Muscle of arm (tissue), 12 donors: ENCODE results near the gene DGKG. TPM values are rescaled to one million over a fixed set of nuclear protein-coding genes. Genes with fewer than 3 reads are reported as not detected.

Experiments
- DNase-seq: peaks from one replicate; pipeline ENCODE4 v3.0.0-alpha.2; 2013
- polyA plus RNA-seq, 12 donors: library from polyadenylated mRNA; unstranded; fragments of 120-200 nt; gene quantifications; one replicate each; pipeline ENCODE4 v1.2.1, GENCODE V29; 2013; ENCODE audit not compliant: insufficient read length in 12 of 12

DGKG gene
- polyA plus RNA-seq, 12 donors: 0.73 to 3.5 (median 2.0) TPM; not detected in 2

GRCh38 chr3:186246941-186247340 lies 115.1 kb downstream of the DGKG start:
- DNase-seq: no peak

GRCh38 chr3:186244016-186244415 lies 118.0 kb downstream of the DGKG start:
- no peak for DNase-seq

DNA sequence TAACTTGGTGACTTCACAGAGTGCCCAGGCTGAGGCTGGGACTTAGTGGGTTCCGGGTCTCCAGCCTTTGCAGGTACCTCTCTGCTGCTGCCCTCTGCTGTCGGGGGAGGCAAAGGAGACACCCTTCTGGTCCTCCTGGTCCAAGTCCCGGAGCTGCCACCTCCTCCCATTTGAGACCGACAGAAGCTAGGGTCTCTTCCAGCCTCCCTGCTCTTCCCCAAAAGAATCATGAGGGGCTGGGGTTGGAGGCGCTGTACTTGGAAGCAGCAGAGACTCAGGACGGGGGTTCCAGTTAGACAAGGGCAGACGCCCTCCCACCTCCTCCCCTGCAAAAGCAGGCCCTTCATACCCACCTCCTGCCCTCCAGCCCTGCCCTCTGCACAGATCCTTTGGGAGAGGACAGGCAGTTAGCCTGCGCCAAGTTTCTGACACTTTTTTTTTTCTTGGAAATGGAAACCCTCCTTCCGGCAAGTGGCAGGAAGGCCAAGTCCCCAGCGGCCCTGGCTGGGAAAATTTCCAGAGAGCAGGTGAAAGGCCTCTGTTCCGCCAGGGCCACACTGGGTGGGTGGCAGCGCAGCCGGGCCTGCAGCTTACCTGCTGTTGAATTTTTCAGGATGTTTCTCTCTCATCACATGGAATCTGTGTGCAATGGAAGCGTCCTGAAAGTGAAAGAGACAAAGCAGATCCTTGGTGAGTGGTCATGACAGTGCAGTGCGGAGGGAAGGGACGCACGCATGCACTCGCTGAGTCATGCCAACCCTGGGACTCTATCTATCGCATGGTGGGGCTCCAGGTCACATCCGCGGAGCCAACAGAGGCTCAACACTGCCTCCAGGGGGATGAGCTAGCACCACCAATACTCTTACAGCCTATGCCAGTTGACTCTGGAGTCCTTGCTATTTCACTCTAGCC lies 119.9 kb downstream of the DGKG start:
- DNase-seq: peak; percentile 30

DNA sequence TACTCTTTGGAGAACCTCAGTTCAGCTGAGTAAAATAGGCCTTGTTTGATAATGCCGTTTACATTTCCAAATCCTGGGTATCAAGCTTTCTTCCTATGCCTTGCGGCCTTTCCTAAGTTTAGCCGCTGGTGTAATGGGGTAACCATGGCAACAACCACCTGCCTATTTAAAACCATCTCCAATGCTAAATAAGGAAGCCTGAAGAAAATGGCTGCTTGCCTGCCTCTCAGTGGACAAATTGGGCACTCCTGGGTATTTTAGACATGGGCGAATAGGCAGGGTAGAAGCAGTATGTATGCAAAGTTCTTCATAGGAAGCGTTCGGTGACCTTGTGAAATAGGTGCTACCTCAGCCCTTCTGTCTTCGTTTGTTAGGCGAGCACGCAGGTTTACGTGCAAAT lies 122.7 kb downstream of the DGKG start:
- DNase-seq: no peak

DNA sequence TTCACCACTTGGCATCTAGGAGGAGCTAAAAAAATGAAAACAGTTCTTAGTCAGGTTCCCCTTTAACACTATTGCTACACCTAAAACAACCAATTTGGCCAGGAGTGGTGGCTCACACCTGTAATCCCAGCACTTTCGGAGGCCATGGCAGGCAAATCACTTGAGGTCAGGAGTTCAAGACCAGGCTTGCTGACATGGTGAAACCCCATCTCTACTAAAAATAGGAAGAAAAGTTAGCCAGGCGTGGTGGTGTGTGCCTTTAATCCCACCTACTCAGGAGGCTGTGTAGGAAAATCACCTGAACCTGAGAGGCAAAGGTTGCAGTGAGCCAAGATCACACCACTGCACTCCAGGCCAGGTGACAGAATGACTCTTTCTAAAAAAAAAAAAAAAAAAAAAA lies 124.1 kb downstream of the DGKG start:
- no peak for DNase-seq

GRCh38 chr3:186236357-186237020 lies 125.5 kb downstream of the DGKG start:
- DNase-seq: no peak

DNA sequence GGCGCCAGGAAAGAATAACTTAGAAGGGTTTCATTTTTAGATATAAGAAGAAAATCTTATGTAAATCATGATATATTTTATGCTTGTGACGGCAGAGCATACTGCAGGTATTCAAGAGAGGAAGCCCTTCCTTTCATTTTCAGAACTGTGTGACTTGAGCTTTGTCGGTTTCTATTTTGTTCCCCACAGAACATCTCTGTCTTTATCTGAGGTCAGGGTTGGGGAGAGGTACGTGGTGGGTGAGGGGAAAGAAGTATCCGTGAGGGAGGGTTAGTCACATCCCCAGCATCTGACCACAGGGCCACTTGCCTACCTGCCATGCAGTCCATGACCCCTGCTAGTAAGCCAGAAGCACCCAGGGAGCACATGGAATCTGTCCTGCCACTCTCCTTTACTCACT lies 126.5 kb downstream of the DGKG start:
- DNase-seq: no peak

DNA sequence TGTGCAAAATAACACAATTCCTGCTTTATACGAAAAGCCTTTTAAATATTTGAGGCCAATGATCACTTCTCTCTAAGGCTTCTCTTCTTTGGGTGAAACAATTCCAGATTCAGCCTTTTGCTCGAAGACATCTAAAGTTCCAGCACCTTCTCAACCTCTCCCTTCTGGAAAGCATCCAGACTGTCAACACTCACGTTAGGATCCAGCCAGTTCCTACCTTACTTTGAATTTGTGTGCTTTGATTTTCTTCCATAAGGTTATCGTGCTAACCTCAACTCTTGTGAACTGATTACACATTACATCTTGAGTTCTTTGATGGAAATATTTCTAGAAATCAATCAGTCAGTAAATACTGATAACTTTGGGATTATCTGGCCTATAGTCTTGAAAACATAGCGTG lies 127.9 kb downstream of the DGKG start:
- DNase-seq: no peak

- DNase-seq: no peak
These were observed 135.6 kb downstream of the DGKG start for GRCh38 chr3:186226482-186226881.

GRCh38 chr3:186225603-186226002 lies 136.4 kb downstream of the DGKG start:
- DNase-seq: no peak

GRCh38 chr3:186224041-186224610 lies 137.9 kb downstream of the DGKG start:
- DNase-seq: no peak

GRCh38 chr3:186223476-186223875 lies 138.6 kb downstream of the DGKG start:
- DNase-seq: no peak

- no peak for DNase-seq
These were observed 140.2 kb downstream of the DGKG start for GRCh38 chr3:186221760-186222378.

DNA sequence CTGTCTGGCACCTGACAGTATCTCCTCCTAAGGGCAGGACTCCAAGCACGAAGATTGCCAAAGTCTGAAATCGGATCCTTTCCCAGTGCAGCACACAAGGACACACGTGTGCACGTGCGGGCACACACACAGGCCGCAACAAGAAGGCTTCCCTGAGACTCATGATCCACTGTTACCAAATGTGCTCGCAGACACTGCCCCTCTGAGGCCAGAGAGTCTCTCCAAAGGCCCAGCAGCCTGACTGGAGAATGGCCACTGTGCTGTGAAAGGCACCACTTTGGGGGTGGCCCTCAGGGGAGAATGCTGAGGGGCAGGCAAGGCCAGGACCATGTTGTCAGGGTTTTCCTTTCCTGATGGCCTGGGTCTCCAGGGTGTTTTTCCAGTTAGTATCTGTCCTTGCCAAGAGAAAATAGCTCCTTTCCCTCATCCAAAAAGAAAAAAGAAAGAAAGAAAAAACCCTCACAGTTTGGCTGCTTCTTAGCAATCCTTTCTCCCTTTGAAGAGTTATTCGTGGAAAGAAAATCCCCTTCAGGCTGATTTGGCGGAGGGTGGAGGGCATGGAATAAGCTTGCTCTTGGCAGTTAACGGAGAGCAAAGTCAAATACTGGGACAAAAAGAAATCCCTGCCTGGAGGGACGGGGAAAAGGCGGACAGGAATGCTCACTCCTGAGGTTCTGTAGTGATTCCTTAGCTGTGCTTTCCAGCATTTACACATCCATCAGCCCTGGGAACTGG lies 141.0 kb downstream of the DGKG start:
- no peak for DNase-seq

DNA sequence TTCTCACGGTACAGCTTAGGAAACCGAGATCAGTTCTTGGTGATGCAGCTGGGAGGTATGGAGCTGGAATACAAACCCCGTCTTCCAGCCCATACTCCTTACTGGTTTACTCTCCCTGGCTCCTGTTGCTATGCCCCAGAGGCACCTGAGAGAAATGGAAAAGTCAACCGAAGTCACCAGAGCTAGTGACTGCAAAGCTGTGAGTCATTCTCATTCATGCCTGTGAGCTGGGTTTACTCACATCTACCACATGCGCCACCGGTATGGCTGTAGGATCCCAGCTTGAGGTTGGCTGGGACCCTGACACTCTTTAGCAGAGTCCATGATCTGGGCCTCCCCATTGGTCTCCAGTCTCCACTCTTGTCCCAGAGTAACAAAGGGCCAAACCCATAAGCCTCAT lies 141.7 kb downstream of the DGKG start:
- no peak for DNase-seq

DNA sequence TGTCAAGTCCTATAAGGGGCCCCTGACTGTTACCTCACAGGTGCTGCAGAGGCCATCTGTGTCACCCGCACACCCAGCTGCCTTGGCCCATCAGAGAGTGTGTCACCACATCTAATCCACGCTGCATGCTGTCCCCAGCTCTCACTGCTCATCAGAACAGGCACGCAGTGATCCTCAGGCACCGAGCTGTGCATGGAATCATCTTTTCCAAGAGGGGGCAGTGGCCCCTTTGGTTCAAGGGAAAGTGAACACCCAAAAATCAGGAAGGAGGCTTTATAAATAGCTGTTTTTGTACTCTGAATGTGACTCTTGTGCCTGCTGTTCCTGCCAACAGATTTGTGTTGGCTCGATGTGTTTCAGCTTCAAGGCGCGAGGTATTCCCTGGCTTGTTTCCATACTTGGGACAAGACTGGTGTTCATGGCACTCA lies 142.8 kb downstream of the DGKG start:
- DNase-seq: peak; percentile 56

DNA sequence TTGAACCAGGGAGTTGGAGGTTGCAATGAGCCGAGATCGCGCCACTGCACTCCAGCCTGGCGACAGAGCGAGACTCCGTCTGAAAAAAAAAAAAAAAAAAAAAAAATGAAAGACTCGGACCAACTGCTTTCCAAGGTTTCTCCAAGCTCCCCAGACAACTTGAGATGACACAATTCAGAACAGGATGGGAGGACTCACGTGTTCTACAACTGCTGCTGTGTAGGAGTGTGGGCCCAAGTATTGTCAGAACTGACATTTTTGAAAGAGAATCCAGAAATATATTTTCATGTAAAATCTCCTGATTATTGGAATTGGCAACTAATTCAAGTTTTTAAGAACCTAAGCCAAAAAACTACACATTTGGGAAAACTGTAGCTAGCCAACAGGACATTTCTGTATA lies 143.6 kb downstream of the DGKG start:
- DNase-seq: no peak

DNA sequence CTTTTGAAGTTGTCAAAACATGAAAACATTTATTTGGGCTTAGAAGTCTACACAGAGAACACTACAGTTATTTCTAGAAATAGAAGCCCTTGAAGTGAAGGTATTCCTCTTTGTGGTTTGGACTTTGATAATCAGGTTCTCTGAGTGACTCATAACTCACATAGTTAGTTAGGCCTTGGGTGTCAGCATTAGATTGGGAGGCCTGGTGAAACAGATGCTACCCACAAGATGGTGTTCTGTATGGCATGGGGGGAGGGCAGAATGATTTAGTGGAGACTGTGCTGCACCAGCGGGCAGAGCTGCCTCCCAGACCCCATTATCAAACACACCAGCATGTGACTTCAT lies 144.2 kb downstream of the DGKG start:
- DNase-seq: no peak

DNA sequence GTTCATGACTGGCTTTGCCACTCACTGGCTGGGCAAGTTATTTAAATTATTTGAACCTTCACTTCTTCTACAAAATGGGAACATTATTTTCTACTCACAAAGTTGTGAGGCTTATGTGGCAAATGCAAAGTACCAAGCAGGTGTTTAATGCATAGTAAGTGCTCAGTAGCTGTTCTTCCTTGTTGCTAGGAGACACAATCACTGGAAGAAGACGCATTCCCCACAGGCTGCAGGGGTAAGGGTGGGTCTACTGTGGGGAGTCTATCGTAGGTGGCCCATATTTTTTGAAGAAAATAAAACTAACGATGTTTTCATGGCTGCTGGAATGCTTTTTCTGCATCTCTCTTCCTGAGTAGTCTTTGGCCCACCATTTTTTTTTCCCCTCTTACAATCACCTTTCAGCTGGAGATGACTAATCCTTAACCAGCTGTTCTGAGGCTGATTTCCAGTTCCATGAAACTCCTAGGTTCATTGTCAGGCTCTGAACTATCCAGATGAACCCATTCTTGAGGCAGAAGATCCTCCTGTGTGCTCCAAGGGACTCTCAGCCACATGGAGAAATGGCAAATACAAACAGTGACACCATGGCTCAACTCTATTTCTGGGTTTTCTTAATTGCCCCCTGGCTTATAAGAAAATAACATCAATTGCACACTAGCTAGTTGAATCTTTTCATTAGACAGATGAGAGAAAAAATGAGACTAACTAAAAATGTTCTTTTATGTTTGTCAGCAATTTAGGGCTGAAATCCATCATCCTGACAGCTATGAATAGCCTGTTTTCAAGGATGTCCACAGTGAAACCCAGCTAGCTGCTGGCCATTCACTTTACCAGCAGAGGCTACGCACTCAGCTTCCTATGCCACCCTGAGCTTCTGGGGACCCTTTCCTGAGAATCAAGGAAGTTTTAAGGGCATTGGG lies 144.9 kb downstream of the DGKG start:
- DNase-seq: no peak

DNA sequence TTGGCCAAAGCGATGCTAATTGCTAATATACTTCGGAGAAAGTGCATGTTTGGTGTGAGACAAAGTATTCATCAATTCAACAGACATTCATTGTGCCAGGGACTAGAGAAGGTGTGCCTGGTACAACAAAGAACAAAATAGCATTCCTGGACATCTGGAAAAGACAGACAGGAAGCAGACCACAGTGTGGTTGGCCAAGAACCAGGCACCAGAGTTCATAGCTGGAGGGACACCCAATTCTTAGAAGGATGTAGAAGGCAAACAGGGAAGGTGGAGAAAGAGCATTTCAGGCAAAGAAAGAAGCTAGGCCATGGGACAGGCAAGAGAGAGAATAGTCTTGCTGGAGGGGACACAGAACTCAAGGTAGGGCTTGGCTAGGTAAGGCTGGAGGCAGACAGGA lies 147.4 kb downstream of the DGKG start:
- no peak for DNase-seq

DNA sequence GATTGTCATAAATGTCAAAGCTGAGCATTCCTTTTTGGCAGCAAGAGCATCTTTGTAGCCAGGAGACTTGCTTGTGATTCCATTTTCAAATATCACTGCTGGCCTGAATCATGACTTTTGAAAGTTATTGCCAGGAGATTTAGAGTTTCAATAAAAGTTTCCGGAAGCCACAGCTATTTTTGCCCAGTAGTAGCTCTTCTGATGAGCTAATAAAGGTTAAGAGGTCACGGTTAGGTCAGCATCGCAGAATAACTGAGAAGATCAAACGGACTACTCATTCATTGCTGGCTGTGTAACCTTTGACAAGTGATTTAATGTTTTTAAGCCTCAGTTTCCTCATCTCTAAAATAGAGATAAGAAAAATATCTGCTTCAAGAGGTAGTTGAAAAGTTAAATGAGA lies 148.1 kb downstream of the DGKG start:
- DNase-seq: no peak
